ENCODE data around the gene CASP8.

DNA sequence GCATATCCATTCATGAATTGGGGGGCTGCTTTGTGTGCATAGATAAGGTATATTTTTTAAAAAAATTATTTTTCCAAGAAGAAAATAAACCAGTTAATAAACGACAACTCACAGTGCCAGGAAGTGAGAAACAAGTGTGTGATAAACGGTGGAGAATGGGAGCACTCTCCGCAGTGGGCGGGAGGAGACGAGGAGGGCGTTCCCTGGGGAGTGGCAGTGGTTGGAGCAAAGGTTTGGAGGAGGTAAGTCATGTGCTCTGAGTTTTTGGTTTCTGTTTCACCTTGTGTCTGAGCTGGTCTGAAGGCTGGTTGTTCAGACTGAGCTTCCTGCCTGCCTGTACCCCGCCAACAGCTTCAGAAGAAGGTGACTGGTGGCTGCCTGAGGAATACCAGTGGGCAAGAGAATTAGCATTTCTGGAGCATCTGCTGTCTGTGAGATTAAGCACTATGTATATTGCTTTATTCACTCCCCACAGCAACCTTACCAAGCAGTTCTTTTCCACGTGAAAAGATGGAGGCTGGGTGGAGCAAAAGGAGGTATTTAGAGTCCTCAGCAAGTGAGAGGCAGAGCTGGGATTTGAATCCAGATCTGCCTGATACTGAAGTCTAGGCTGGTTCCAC, 27.0 kb upstream of the CASP8 start:
- TF ChIP-seq, protein P1, sequence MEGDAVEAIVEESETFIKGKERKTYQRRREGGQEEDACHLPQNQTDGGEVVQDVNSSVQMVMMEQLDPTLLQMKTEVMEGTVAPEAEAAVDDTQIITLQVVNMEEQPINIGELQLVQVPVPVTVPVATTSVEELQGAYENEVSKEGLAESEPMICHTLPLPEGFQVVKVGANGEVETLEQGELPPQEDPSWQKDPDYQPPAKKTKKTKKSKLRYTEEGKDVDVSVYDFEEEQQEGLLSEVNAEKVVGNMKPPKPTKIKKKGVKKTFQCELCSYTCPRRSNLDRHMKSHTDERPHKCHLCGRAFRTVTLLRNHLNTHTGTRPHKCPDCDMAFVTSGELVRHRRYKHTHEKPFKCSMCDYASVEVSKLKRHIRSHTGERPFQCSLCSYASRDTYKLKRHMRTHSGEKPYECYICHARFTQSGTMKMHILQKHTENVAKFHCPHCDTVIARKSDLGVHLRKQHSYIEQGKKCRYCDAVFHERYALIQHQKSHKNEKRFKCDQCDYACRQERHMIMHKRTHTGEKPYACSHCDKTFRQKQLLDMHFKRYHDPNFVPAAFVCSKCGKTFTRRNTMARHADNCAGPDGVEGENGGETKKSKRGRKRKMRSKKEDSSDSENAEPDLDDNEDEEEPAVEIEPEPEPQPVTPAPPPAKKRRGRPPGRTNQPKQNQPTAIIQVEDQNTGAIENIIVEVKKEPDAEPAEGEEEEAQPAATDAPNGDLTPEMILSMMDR (IDR thresholded peaks at IDR 0.05), result no peak
- TF ChIP-seq EP300 (IDR thresholded peaks at IDR 0.05) (no peak), POLR2AphosphoS5 (IDR thresholded peaks at IDR 0.05) (peak in 2 of 3 donors; percentile 79), POLR2A (IDR thresholded peaks at IDR 0.05) (peak in 1 of 4 donors; percentile 28)

Measured in stomach (tissue), 4 donors.